Thoracic aorta (tissue), 2 donors: ENCODE results near the gene FHL1. TPM values are rescaled to one million over a fixed set of nuclear protein-coding genes. Genes with fewer than 3 reads are reported as not detected.

ENCODE experiments used
- ATAC-seq: fragments of 150-250 bp; one replicate; pipeline ENCODE4 v1.8.0; 2017; ENCODE audit warnings: low read depth; ENCODE audit not compliant: insufficient number of reproducible peaks, low FRiP score
- DNase-seq: peaks from one replicate; pipeline ENCODE4 v3.0.0-alpha.2; 2020; ENCODE audit warnings: low spot score
- H3K27ac ChIP-seq, 2 donors: fragments of 200-600 bp; sonication (generic); 1 replicate in 1 of 2; 2 replicates in 1 of 2; pipeline ENCODE4 v1.5.1; 2016; ENCODE audit warnings: mild to moderate bottlenecking in 2 of 2, moderate library complexity in 2 of 2
- H3K27me3 ChIP-seq: fragments of 200-600 bp; sonication (generic); replicated peaks from 2 replicates; pipeline ENCODE4 v1.6.0; 2016; ENCODE audit warnings: mild to moderate bottlenecking; ENCODE audit not compliant: insufficient read depth
- H3K36me3 ChIP-seq: fragments of 200-600 bp; sonication (generic); one replicate; pipeline ENCODE4 v1.5.1; 2016
- H3K4me1 ChIP-seq, 2 donors: fragments of 200-600 bp; sonication (generic); 1 replicate in 1 of 2; 2 replicates in 1 of 2; pipeline versions ENCODE4 v1.5.1 to v1.6.0; 2016; ENCODE audit warnings: low read depth in 2 of 2, mild to moderate bottlenecking in 1 of 2; ENCODE audit not compliant: control insufficient read depth in 1 of 2
- H3K4me3 ChIP-seq: fragments of 200-600 bp; sonication (generic); 2 replicates; pipeline ENCODE4 v1.5.1; 2016; ENCODE audit warnings: mild to moderate bottlenecking
- H3K9me3 ChIP-seq: fragments of 200-600 bp; sonication (generic); 2 replicates; pipeline ENCODE4 v1.5.1; 2016
- CTCF ChIP-seq: fragments of 200-600 bp; sonication (generic); IDR thresholded peaks from one replicate; pipeline ENCODE4 v1.5.1; 2019; ENCODE audit warnings: antibody characterized with exemption
- total RNA-seq, 2 donors: library from RNA; depleted of rRNA; stranded (reverse); fragments of >200 nt; gene quantifications; one replicate each; pipeline versions ENCODE4 v1.1.0 to v1.2.3, GENCODE V29; 2016

Gene FHL1
- total RNA-seq, 2 donors from 2014 or later: 1,134 to 3,147 TPM

DNA sequence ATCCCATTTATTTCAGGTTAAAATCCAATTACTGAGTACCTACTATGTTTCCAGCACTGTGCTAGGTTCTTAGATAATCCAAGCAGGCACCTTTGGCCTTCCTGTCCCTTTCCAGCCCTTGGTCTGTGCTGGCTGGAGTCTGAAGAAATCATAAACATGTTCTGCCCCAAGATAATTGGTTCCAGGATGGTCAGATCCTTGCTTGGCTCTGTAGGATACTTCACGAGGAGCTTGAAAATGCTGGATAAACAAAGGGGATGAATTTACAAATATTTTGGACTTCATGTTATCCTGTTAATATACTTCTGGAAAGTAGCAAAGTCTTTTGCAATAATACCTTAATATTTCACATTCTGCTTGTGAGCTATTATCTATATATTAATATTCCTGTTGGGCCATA lies 35.0 kb upstream of the FHL1 start:
- no peaks in the 10 kb centered on the region for H3K9me3 ChIP-seq
- peaks cover 10 to 23% of the 10 kb centered on the region in 2 donors for H3K4me1 ChIP-seq
- no peaks in the 10 kb centered on the region for H3K27me3 ChIP-seq
- TF ChIP-seq CTCF: no peak
- H3K27ac ChIP-seq: peak overlapping the region in 1 of 2 donors; percentile 52
- ATAC-seq (no peak), DNase-seq (no peak)
- no peaks in the 10 kb centered on the region for H3K36me3 ChIP-seq
- H3K4me3 ChIP-seq: no peak overlapping the region

DNA sequence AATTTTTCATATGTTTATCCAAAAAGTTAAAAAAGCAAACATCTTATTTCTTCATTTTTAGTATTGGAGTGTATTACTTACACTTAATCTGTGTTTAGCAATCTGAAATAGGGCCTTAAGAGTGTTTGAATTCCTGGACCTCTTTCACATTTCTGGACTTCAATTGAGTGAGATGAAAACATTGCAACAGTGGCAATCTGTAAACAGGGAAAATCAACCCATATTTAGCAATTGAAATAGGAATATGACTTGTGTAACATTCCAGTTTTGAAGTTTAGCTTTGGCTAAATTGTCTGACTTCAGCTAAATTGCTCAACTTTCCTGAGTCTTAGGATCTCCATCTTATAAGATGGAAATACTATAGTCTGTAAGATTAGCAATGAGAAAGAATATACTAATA lies 34.6 kb upstream of the FHL1 start:
- DNase-seq (no peak), ATAC-seq (no peak)
- no peaks in the 10 kb centered on the region for H3K9me3 ChIP-seq
- no peak for TF ChIP-seq CTCF
- H3K4me1 ChIP-seq: peaks cover 10 to 23% of the 10 kb centered on the region in 2 donors
- peak overlapping the region in 1 of 2 donors; percentile 52 for H3K27ac ChIP-seq
- no peaks in the 10 kb centered on the region for H3K36me3 ChIP-seq
- no peaks in the 10 kb centered on the region for H3K27me3 ChIP-seq
- H3K4me3 ChIP-seq: no peak overlapping the region

GRCh38 chrX:136115126-136115903 lies 32.0 kb upstream of the FHL1 start:
- DNase-seq: no peak
- Histone ChIP-seq H3K4me3 (no peak overlapping the region), H3K9me3 (no peaks in the 10 kb centered on the region), H3K36me3 (no peaks in the 10 kb centered on the region), H3K27me3 (no peaks in the 10 kb centered on the region), H3K4me1 (peaks cover 10 to 23% of the 10 kb centered on the region in 2 donors), H3K27ac (peak overlapping the region; percentile 34 to 63)
- no peak for TF ChIP-seq CTCF
- no peak for ATAC-seq

GRCh38 chrX:136115904-136116297 lies 31.4 kb upstream of the FHL1 start:
- Histone ChIP-seq H3K27ac (peak overlapping the region; percentile 34 to 63), H3K4me1 (peaks cover 10 to 23% of the 10 kb centered on the region in 2 donors), H3K9me3 (no peaks in the 10 kb centered on the region), H3K36me3 (no peaks in the 10 kb centered on the region), H3K27me3 (no peaks in the 10 kb centered on the region), H3K4me3 (no peak overlapping the region)
- no peak for ATAC-seq
- no peak for TF ChIP-seq CTCF
- no peak for DNase-seq

DNA sequence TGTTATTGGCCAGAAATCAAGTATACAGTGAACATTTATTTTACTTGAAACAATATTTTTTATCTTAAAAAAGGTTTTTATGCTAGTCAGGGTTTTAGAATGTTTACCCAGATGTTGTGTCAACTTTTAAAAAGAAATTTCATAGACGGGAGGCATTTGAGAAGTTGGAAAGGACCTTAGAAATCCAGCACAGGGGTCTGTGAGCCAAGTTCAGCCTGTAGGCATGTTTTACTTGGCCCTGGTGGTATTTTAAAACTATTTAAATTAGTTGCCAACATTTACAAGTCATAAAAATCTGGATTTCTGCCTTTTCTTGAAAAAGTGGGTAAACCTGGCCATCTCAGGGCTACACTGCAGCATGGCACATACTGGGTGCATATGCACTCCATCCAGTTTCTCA lies 25.5 kb upstream of the FHL1 start:
- Histone ChIP-seq H3K27ac (peak overlapping the region; percentile 53 to 61), H3K27me3 (no peaks in the 10 kb centered on the region), H3K4me1 (peaks cover 0 to 29% of the 10 kb centered on the region in 2 donors), H3K36me3 (no peaks in the 10 kb centered on the region), H3K4me3 (no peak overlapping the region), H3K9me3 (no peaks in the 10 kb centered on the region)
- no peak for TF ChIP-seq CTCF
- DNase-seq: no peak
- ATAC-seq: peak; percentile 84
